Endothelial cell of umbilical vein (primary cell): ENCODE data around the gene C1orf53. TPM values are rescaled to one million over a fixed set of nuclear protein-coding genes. Genes with fewer than 3 reads are reported as not detected.

Experiments
- BruUV-seq: library from RNA; stranded (reverse); fragments of 400-500 nt; replicated peaks from 2 replicates; lab custom pipeline; 2021; lab: Mats Ljungman, UMichigan
- CTCF ChIA-PET: fragments of 300-600, 350-600 bp; sonication (Branson Sonifier 250); formaldehyde crosslinking; loops from one replicate; lab custom pipeline; 2021; ENCODE audit warnings: antibody characterized with exemption, inconsistent platforms; lab: Charles Lee
- POLR2A ChIA-PET: fragments of 300-600, 350-600 bp; sonication (Branson Sonifier 250); formaldehyde crosslinking; loops from one replicate; lab custom pipeline; 2021; ENCODE audit warnings: antibody characterized with exemption, inconsistent platforms; lab: Charles Lee
- DNase-seq: peaks from one replicate; pipeline ENCODE4 v3.0.0-alpha.2; 2011; ENCODE audit warnings: low read depth, low spot score
- FAIRE-seq: peaks from 2 replicates; lab custom pipeline; 2011; peaks lifted over from hg19 to GRCh38; lab: Jason Lieb, UNC
- H2AFZ ChIP-seq: 2 replicates; pipeline ENCODE4 v1.6.0; 2012; ENCODE audit warnings: low read depth, low read length, control low read depth, inconsistent platforms
- H3K27ac ChIP-seq: 2 replicates; pipeline ENCODE4 v1.5.1; 2011; ENCODE audit warnings: low read depth, mild to moderate bottlenecking, control low read depth, low read length, moderate library complexity; ENCODE audit not compliant: insufficient read depth
- H3K27me3 ChIP-seq, 2 experiments: 2 replicates each; pipeline versions ENCODE4 v1.6.0 to v1.6.1; 2011; ENCODE audit warnings: low read length in 2 of 2, mixed read lengths in 1 of 2; ENCODE audit not compliant: control insufficient read depth in 2 of 2, insufficient read depth in 2 of 2
- H3K36me3 ChIP-seq, 2 experiments: 2 replicates in 1 of 2; 3 replicates in 1 of 2; pipeline ENCODE4 v1.5.1; 2011; ENCODE audit warnings: low read length in 2 of 2, mild to moderate bottlenecking in 1 of 2, moderate library complexity in 1 of 2; ENCODE audit not compliant: control insufficient read depth in 2 of 2, insufficient read depth in 2 of 2; ENCODE audit errors: extremely low read depth in 1 of 2
- H3K4me1 ChIP-seq: 3 replicates; pipeline ENCODE4 v1.5.1; 2011; ENCODE audit warnings: mild to moderate bottlenecking, low read length; ENCODE audit not compliant: control insufficient read depth, insufficient read depth; ENCODE audit errors: extremely low read depth
- H3K4me2 ChIP-seq: 2 replicates; pipeline ENCODE4 v1.6.1; 2011; ENCODE audit warnings: low read length, control low read depth, mixed read lengths; ENCODE audit not compliant: insufficient read depth
- H3K4me3 ChIP-seq, 3 experiments: fragments of 200-600 bp in 1 of 3; sonication (generic), shearing (Covaris generic) in 1 of 3; replicated peaks in 1 of 3; 2 replicates each; pipeline ENCODE4 v1.5.1; 2011 to 2016; ENCODE audit warnings: control low read depth in 3 of 3, low read length in 3 of 3, mild to moderate bottlenecking in 2 of 3, inconsistent platforms in 1 of 3, low read depth in 1 of 3, moderate library complexity in 1 of 3; ENCODE audit not compliant: insufficient read depth in 1 of 3
- H3K79me2 ChIP-seq: 2 replicates; pipeline ENCODE4 v1.6.0; 2012; ENCODE audit warnings: low read length, inconsistent platforms; ENCODE audit not compliant: control insufficient read depth, insufficient read depth
- H3K9ac ChIP-seq: replicated peaks from 2 replicates; pipeline ENCODE3; 2011; ENCODE audit warnings: low read length, control low read depth; ENCODE audit not compliant: insufficient read depth; ENCODE audit errors: extremely low read depth
- H3K9me1 ChIP-seq: replicated peaks from 3 replicates; pipeline ENCODE4 v1.6.0; 2011; ENCODE audit warnings: mild to moderate bottlenecking, low read length; ENCODE audit not compliant: control insufficient read depth, insufficient read depth; ENCODE audit errors: extremely low read depth
- H3K9me3 ChIP-seq: replicated peaks from 2 replicates; pipeline ENCODE4 v1.5.1; 2012; ENCODE audit warnings: low read length, inconsistent platforms; ENCODE audit not compliant: control insufficient read depth, insufficient read depth
- H4K20me1 ChIP-seq: replicated peaks from 2 replicates; pipeline ENCODE3; 2011; ENCODE audit warnings: mild to moderate bottlenecking, low read length; ENCODE audit not compliant: control insufficient read depth, insufficient read depth; ENCODE audit errors: extremely low read depth
- CTCF ChIP-seq, 2 donors: IDR thresholded peaks; 1 replicate in 1 of 2; 2 replicates in 1 of 2; pipeline ENCODE4 v1.5.1; 2011; ENCODE audit warnings: low read length in 2 of 2, mild to moderate bottlenecking in 2 of 2, moderate library complexity in 2 of 2, control low read depth in 1 of 2, inconsistent platforms in 1 of 2, low read depth in 1 of 2; ENCODE audit not compliant: insufficient read depth in 1 of 2; ENCODE audit errors: extremely low read depth in 1 of 2
- EZH2 ChIP-seq: IDR thresholded peaks from 2 replicates; pipeline ENCODE4 v1.6.1; 2012; ENCODE audit warnings: borderline replicate concordance, low read depth, mild to moderate bottlenecking, moderate library complexity, low read length, inconsistent platforms; ENCODE audit not compliant: severe bottlenecking
- FOS ChIP-seq: IDR thresholded peaks from 2 replicates; pipeline ENCODE4 v1.6.1; 2011; ENCODE audit warnings: mild to moderate bottlenecking, low read length, moderate library complexity, borderline replicate concordance; ENCODE audit not compliant: insufficient read depth
- GATA2 ChIP-seq: IDR thresholded peaks from 2 replicates; pipeline ENCODE4 v1.7.0; 2011; ENCODE audit warnings: low read depth, mild to moderate bottlenecking, moderate library complexity, mixed read lengths, low read length; ENCODE audit not compliant: insufficient read length, insufficient read depth
- JUN ChIP-seq: IDR thresholded peaks from 2 replicates; pipeline ENCODE4 v1.6.1; 2011; ENCODE audit warnings: borderline replicate concordance, low read depth; ENCODE audit not compliant: insufficient read length, insufficient read depth
- MYC ChIP-seq: IDR thresholded peaks from one replicate; pipeline ENCODE4 v1.6.1; 2011; ENCODE audit warnings: mild to moderate bottlenecking, low read depth, low read length
- POLR2A ChIP-seq: IDR thresholded peaks from 2 replicates; pipeline ENCODE4 v1.6.1; 2012; ENCODE audit warnings: low read depth, mild to moderate bottlenecking, control low read depth, low read length
- POLR2AphosphoS5 ChIP-seq: IDR thresholded peaks from 2 replicates; pipeline ENCODE4 v1.6.1; 2012; ENCODE audit warnings: low read depth, mild to moderate bottlenecking, control low read depth, low read length, moderate library complexity; ENCODE audit not compliant: insufficient read depth
- dilution Hi-C: fragments of 300-500 bp; cut with MboI; formaldehyde crosslinking; loops from one replicate; pipeline ENCODE4 v1.15.0; 2019; ENCODE audit warnings: low sequenced_read_pairs; ENCODE audit not compliant: extremely low pct_ligation_motif_present
- intact Hi-C: fragments of 100-400 bp; cut with micrococcal nuclease; formaldehyde crosslinking; loops from one replicate; pipeline ENCODE4 v1.10.0; 2022
- polyA plus RNA-seq, 4 experiments: library from polyadenylated mRNA; depleted of rRNA in 3 of 4; stranded (reverse) in 3 of 4; unstranded in 1 of 4; fragments of >200 nt; gene quantifications; 2 replicates each; pipeline versions ENCODE4 v1.2.1 to v1.2.3, GENCODE V29; 2011 to 2012; ENCODE audit warnings: missing spikeins in 1 of 4
- total RNA-seq: library from RNA; stranded (reverse); gene quantifications from 2 replicates; pipeline ENCODE4 v1.2.3, GENCODE V29; 2021
- TF ChIP-seq, protein P1 (sequence below): IDR thresholded peaks from 2 replicates; pipeline ENCODE4 v1.6.1; 2011; ENCODE audit not compliant: insufficient read depth, insufficient read length

C1orf53 gene
- total and polyA plus RNA-seq, 2 donors (not counting 3 experiments of a cell fraction or from before 2014, with no cell fraction given) = 3.5 to 6.5 TPM

DNA sequence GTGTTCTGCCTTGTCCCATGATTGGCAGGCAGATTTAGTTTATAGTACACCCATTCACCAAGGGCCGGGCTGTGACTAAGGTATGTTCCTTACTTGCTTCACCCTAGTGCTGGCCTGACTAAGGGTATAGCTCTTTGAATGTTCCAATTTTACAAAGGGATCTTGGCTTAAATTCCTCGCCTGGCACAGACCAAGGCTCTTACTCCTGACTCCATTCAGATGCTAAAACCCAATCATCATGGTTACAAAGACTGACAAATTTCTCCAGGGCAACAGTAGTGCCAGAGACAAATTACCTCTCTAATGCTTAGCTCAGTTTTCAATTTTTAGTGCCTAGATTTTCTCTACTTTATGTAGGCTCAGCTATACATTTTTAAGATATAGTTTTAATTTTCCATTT, 11.5 kb upstream of the C1orf53 start:
- Histone ChIP-seq H3K27me3 (no peaks in the 10 kb centered on the region), H3K4me1 (no peaks in the 10 kb centered on the region), H3K4me3 (no peak overlapping the region), H3K9ac (no peak overlapping the region), H3K9me1 (no peaks in the 10 kb centered on the region), H4K20me1 (no peaks in the 10 kb centered on the region), H3K27ac (no peak overlapping the region), H3K36me3 (no peaks in the 10 kb centered on the region), H2AFZ (no peak overlapping the region), H3K9me3 (no peaks in the 10 kb centered on the region), H3K79me2 (no peaks in the 10 kb centered on the region), H3K4me2 (no peak overlapping the region)
- CTCF ChIA-PET = interaction anchor here (0.7 to 1.3 kb wide), 4 partner anchors 8 to 276 kb away, joined by 3 read pairs; no protein-coding TSS in a partner anchor
- DNase-seq (no peak), FAIRE-seq (no peak)
- dilution Hi-C loops (no loop called here), intact Hi-C loops (no loop called here)
- TF ChIP-seq FOS (no peak), CTCF (IDR thresholded peaks at IDR 0.05; ENCODE audit: extremely low read depth in 1 of 2, insufficient read depth in 1 of 2, low read depth in 1 of 2, low read length in 2 of 2) (no peak), GATA2 (no peak), POLR2A (no peak), POLR2AphosphoS5 (no peak), EZH2 (no peak), MYC (no peak), JUN (no peak)
- TF ChIP-seq, protein P1, sequence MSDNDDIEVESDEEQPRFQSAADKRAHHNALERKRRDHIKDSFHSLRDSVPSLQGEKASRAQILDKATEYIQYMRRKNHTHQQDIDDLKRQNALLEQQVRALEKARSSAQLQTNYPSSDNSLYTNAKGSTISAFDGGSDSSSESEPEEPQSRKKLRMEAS = no peak
- no TSS peak for BruUV-seq
- POLR2A ChIA-PET = no interaction called here
